Measurements from ENCODE around the gene LRRC1.

The LRRC1 gene

DNA sequence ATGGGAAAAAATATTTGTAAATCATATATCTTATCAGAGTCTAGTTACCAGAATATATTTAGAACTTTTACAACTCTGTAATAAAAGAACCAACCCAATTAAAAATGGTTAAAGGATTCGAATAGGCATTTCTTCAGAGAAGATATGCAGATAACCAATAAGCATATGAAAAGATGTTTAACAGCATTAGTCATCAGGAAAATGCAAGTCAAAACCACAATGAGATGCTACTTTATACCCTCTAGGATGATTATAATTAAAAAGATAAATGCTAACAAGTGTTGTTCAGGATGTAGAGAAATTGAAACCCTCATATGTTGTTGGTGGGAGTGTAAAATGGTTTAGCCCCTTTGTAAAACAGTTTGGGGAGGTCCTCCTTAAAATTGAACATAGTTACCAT is 94.1 kb downstream of the LRRC1 start:
- peak; percentile 60 for DNase-seq (ENCODE audit: low read depth)

DNA sequence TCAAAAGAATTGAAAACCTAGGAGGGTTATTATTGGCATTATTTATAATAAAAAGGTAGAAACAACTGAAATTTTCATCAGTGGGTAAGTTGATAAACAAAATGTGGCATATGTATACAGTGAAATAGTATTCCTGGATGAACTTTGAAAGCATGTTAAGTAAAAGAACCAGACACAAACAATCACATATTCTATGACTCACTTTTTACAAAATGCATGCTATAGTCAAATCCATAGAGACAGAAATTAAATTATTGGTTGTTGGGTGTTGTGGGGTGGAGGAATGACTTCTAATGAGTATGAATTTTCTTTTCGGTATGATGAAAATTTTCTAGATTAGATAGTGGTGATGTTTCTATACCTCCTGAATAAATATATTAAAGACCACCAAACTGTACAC is 94.6 kb downstream of the LRRC1 start:
- peak; percentile 47 for DNase-seq (ENCODE audit: low read depth)

DNA sequence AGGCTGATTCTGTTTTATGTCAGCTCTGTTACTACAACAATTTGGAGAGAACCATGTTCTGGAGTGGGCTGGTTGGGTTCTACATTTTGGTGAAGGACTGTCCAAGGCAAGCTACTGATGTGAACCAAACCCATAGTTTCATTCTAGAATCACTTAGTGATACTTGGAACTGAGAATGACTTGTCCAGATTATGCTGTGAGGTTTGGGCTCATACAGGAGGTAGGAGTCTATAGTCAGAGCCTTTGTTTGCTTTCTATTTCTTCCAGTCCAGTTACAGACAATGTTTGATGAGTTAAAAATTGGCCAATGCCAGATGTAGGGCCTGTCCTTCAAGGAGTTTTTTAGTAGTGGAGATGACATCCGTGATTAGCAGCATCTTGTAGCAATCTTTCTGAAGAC is 97.9 kb downstream of the LRRC1 start:
- DNase-seq (ENCODE audit: low read depth), result no peak

DNA sequence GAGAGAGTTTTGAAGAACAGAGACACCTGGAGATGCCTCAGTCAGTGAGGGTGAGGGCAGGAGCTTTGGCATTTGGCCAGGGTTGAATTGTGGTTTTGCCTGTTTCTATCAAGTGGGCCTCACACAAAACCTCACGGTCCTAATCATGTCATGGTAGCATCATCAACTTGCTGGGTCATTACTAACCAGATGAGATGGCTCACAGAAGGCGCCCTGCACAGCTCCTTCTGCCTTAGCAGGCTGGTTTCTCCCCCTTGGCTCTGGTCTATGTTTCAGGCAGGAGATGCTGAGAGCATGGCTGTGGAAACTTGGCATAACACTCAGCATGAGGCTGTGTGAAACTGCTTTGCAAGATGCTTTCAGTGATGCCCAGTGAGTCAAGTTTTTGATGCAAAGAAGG is 99.3 kb downstream of the LRRC1 start:
- DNase-seq (ENCODE audit: low read depth), result peak; percentile 54

DNA sequence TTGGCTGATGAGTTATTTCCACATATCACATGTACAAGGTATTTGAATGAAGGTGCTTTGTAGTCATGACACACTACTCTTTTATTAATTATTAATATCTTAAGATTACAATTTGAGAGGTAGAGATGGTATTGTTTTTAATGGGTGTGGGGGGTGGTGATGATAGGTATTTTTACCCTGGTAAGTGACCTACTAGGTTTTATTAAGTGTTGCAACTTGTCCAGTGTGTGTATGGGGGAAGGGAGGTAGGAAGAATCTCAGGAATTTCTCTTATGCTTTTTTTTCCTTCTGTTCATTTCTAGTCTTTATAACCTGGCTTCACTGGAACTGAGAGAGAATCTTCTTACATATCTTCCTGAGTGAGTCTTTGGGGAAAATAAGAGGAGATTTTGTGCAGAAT is 101.4 kb downstream of the LRRC1 start:
- peak; percentile 72 for DNase-seq (ENCODE audit: low read depth)

DNA sequence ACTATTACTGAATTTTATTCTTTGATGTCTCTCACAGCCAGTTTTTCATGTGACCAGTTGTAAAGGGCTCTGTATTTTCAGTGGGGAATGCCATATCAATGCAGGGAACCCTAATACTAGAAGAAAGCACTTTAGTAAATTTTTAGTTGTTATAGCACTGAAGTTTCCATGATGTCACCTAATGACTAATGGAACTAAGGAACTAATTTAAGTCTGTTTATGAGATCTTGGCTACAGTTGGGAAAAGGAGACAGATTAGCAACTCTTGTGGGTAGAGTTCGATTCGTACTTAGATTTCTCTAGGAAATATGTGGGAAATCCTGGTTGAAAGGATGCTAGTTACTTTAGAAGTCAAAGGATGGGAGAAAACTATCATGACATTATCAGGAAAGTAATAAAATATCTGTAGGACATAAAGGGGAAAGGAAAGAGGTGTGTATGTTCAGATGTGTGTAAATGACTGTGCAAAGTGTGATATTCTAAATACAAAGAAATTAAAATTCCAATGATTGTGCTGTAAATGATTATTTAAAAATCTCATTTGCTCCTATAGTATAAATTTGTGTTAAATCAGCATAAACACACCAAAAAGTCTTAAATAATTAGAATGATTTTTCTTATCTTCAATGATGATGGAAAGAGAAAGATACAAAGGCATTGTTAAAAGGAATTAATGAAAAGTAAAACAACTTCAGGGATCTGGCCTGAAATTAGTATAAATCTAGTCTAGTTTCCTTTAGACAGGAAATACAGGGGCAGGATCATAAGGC is 103.4 kb downstream of the LRRC1 start:
- DNase-seq (ENCODE audit: low read depth), result peak; percentile 85

DNA sequence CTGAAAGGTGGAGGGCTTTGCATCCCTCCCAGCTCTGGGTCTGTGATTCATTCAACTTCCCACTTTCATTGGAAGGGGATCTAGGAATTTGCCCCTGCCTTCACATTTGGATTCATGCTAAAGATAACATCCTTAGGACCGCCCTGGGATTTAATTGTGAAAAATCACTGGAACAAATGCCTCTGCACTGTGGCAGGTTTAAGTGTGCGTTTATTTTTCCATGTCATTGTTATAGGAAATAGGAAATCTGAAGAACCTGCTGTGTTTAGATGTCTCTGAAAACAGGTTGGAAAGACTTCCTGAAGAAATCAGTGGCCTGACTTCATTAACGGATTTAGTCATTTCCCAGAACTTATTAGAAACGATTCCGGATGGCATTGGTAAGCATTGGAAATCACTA is 104.7 kb downstream of the LRRC1 start:
- DNase-seq (ENCODE audit: low read depth), result no peak

DNA sequence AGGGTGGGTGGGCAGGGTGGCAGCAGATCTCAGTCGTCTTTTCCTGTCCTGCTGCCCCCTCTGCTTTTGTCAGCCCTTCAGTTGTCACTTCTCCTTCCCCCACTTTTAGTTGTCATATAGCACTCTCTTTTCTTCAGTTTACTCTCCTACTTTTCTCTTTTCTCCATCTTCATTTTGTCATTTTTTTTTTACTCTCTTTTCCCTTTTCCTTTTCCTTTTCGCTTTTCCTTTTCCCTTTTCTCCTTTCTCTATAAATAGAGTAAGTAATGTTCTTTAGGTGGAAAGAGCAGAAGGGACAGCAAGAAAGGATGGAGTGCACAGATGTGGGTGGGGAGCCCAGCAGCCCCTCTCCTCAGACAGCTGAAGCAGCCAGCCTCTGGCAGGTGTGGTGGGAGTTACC is 108.6 kb downstream of the LRRC1 start:
- no peak for DNase-seq (ENCODE audit: low read depth)

DNA sequence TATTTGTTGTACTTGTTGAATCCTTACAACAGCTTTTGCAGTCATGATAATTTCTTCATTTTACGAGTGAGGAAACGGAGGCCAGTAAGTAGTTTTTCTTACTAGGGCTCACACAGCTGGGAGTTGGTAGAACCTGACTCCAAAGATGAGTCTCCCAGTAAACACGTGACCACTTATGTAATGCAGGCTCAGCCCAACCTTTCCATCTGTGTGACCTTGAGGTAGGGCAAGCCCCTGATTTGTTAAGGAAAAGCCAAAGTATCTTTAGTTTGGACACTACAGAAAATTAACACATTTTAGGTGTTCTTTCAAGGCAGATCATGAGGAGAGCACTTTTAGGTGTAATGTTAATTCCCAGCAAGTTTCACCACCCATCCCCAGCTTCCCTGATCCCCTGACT is 111.3 kb downstream of the LRRC1 start:
- DNase-seq (ENCODE audit: low read depth), result no peak

DNA sequence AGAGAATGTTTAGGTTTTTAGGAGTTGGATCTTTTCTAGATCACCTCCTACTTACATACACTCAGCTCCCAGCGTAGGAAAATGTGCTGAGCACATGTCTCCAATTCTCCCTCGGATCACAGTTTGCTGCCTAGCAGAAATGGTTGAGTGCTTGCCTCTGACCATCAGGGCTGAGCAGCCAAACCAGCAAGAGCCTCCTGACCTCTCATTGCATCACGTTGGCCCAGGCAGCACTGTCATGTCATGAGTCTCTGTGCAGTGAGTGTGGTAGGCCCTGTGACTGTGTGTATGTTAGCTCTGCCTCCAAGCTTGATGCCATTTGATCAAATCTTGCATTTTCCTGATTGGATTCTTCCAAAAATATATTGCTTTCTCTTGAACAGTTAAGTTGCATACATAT is 112.0 kb downstream of the LRRC1 start:
- DNase-seq (ENCODE audit: low read depth), result peak; percentile 53

DNA sequence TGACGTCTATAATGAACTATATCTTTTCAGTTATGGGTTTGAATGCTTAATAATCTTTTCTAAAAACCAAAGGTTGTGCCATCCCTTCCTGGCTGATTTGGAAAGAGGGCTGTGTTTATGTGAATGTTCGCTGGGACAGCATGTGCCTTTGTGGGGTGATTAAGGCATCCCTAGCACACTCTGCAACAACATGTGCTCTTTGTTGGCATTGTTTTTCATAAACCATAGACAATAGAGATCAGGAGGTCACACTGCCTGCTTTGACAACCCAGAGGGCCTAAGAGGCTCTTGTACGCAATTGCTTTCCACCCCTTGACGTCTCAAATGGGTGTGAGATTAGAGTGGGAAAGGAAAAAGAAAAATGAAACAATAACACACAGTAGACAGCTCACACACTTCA is 116.0 kb downstream of the LRRC1 start:
- no peak for DNase-seq (ENCODE audit: low read depth)

DNA sequence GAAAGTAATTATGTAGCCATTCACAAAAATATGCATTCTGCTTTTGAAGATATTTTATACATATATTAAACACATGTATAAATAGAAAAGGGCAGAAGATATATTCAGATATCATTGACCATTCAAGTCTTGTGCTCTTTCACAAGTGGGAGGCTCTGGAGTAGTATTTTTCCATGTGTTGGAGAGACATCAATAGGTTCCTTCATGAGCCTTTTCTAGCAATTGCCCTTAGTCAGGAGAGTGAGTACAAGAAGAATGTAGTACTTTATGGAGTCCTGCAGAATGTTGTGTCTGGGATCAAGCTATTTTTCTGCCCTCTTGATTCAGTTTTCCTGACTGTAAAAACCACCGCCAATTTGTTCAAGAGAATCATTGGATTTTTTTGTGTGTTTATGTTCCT is 117.9 kb downstream of the LRRC1 start:
- no peak for DNase-seq (ENCODE audit: low read depth)

DNA sequence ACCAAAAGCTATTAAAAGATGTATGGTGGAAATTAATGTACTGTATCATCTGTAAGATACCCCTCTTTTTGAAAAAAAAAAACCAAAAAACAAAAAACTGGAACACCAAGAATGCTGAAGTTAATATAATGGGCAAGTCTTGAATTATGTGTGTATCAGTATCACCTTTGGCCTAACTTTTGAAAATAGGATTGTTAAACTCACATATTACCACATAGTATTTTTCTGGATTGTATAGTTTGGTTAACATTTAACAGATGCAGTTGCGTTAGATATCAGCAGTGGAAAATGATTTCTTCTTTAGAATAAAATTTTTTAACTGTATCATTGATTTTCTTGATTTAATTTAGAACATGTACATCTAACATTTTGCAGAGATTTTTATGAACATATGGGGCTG is 118.5 kb downstream of the LRRC1 start:
- DNase-seq (ENCODE audit: low read depth), result no peak

DNA sequence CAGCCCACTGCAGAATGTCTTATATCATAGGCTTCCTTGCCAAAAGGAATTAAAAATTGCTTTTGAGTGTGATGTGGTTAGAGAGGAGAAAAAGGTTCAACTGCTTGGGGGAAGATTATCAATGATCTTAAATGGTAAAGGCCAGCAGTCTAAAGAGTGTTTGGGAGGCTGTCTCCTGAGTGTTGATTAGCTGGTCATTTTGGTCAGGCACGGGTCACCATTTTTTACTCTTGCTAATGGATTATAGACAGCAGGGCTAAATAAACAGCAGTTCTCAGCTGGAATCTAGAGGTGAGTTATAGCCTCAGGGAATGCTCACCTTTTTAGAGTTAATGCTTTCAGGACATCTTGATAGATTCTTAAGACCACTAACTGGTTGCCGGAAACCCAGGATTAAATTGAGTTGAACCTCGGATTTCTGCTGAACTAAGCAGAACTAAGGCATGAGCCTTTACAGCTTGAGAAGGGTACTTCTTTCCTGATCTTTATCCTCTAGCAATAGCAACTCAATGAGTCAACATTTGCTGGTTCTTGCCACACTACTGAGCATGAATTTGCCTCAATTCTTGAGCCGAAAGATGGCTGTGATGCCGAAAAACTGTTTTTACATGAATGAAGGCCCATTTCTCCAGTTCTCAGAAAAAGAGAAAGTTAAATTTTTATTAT is 120.4 kb downstream of the LRRC1 start:
- peak; percentile 34 for DNase-seq (ENCODE audit: low read depth)

DNA sequence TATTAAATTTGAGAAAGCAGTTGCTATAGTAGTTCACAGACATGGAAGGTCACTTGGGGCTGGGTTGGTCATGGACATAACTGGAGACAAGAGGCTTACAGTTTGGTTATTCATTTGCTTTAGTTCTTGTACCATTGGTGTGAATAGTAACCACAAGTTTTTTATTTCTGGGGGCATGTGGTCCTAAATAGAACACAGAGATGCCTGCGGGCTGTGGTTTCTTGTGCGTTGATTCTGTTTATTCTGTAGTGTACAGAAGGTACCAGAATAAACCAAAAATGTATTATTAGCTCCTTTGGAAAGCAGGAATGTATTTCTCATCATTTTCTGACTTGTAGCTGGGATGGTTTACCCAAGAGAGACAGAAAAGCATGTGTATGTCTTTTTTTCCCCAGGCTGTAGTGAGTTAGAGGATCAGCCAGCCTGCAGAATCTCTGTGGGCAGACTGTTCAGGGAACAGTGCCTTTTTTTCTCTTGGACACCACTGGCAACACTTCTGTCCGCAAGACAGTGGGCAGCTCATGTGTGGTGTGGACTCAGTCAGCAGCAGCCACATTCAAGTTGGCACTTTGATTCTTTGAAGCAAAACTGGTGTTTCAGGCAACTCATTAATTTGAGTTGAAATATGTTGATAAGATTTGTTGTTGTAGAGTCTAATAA is 122.1 kb downstream of the LRRC1 start:
- no peak for DNase-seq (ENCODE audit: low read depth)

DNA sequence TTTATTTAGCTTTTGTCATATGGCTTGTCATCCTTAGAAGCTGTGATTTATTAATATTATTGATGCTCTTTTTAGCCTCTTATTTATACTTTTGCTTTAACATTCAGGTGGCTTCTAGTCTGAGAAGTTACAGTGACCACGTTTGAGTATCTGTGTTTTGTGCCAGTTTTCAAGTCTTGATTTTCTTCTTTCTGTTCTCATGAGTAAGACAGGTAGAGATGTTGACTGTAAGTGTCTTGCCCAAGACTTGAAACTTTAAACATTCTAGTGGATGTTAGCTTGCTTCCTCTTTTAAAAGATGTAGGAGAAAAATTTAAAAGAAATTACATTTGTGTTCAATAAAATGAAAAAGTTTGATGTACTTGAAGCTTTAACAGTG is 122.6 kb downstream of the LRRC1 start:
- DNase-seq (ENCODE audit: low read depth), result no peak

DNA sequence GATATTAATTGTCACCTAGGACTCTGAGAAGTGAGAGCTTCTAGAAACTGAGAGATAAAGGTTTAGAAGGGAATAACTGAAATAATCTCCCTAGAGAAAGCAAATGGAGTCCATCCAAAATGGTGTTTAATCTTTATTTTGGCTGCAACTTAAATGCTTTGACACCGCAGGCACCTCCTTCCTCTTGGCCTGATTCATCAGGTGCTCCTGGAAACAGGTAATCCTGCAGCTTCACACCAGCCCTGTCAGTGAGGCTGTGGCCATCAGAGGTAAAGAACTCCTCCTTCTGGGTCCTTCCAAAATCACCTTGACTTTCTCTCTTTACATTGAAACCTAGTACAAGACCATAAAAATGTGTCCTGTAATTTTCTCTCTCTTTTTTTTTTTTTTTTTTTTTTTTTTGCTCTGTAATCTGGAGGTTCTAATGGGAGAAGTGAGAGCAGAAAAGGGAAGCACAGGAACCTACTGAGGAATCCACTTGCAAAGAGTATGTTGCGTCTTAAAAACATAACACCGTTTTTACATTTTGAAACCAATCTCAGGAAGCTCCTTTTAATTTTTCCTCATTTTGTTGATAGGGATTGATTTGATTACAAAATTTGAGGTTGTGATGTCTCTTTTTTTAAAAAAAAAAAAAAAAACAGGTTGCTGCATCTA is 124.2 kb downstream of the LRRC1 start:
- DNase-seq (ENCODE audit: low read depth), result no peak

DNA sequence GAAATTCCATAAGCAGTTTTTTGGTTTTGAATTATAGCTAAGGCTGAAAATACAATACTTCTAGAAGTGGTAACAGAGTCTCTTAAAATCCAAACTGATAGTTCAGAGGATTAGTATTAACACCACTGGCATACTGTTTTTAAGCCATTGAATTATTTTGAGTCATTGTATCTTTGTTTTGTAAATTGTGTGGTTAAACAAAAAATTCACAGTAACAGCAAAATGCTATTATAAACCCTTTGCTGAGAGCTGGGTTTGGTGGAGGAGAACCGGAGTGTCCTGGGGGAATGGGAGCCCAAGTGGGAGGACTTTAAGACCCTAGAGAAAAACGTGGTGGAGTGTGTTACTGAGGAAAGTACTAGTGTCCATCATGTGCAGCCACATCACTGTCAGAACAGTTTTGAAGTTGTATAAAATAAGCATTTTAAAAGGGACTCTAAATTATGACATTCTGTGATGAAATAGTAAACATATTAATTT is 125.1 kb downstream of the LRRC1 start:
- DNase-seq (ENCODE audit: low read depth), result no peak

DNA sequence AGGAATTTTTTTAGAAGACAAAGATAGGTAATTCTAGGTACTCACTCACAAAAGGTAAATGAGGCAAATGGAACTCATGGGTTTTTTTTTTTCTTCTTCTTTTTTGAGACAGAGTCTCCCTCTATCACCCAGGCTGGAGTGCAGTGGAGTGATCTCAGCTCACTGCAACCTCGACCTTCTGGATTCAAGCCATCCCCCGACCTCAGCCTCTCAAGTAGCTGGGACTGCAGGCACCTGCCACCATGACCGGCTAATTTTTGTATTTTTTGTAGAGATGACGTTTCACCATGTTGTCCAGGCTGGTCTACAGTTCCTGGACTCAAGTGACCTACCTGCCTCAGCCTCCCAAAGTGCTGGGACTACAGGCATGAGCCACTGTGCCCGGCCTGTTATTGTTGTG is 126.1 kb downstream of the LRRC1 start:
- DNase-seq (ENCODE audit: low read depth), result no peak

DNA sequence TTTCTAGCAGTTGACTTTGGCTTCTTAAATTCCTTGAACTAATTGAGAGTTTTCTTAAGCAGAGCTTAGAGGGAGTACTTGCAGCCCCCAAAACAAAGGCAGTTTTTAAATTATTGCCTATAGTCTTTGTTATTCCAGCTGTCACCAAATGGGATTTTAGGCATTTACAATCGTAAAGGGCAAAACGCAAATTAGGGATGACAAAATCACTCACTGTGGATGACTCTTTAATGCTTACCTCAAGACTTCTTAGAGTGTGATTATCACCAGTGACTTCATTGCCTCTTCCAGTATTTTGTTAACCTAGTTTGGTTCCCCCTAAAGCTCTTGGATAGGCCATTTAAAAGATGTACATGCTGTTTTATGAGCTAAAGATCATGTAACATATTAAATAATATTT is 126.8 kb downstream of the LRRC1 start:
- DNase-seq (ENCODE audit: low read depth), result no peak

DNA sequence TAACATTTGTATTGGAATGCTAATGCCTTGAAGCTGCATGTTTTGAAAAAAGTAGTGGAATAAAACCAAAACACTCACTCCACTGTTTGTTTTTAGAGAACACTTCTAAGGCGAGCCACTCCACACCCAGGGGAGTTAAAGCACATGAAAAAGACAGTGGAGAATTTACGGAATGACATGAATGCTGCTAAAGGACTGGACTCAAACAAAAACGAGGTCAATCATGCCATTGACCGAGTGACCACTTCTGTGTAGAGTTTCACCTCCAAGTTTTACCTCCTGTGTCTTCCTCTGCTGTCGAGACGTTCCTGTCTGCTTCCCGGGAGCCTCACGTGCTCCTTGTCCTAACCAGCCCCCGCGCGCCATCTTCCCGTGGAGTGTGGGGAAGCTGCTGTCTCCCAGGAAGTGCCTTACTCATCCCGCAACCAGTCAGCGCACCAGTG is 127.8 kb downstream of the LRRC1 start:
- DNase-seq (ENCODE audit: low read depth), result peak; percentile 25

DNA sequence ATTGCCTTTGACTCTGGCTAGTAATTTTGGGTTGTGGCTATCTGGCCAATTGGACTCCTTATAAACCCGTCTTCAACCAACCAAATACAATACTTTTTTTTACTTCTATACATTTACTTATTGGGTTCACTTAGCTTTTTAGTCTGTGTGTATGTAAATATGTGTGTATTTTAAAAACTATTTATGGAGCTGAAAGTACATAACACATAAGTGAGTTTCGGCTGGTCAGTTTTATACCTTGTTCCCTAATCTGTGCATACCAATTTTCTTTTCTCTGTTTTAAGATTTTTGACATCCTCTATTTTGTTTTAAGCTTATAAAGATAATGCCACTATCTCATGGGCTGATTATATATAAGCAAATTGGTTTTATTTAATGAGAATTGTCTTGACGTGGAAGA is 129.5 kb downstream of the LRRC1 start:
- no peak for DNase-seq (ENCODE audit: low read depth)
